ENCODE data around the gene HOXB8. TPM values are rescaled to one million over a fixed set of nuclear protein-coding genes. Genes with fewer than 3 reads are reported as not detected.

The HOXB8 gene
- total RNA-seq, 1 experiment from 2014 or later = 45.9 TPM

DNA sequence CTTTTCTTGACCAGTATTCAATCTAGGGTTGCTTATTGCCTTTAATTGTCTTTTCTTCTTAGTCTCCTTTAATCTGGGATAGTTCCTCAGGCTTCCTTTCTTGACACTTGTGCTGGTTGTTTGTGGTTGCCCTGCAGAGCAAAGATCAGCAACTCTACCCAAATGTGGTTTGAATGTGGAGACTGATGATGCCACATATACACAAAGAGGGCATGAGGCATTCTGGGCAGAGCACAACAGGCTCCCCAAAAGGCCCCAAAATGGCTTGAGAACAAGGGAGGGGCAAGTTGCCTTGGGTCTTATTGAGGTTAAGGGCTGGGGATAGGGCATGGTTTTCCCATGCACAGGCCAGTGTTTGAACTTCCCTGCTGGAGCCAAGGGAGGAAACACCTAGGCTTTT lies 40.8 kb upstream of the HOXB8 start:
- no TSS peak for BruUV-seq (replicated peaks)

GRCh38 chr17:48649741-48650140 lies 34.6 kb upstream of the HOXB8 start:
- H3K27me3 ChIP-seq (ENCODE audit: control insufficient read depth, insufficient read depth, low read length) = no peaks in the 10 kb centered on the region
- DNase-seq (ENCODE audit: low read depth, low spot score) = no peak
- CTCF ChIA-PET = interaction anchor here (0.6 to 1.2 kb wide), 3 partner anchors 13 to 49 kb away, joined by 3 to 4 read pairs (median 3); no protein-coding TSS in a partner anchor
- ATAC-seq = no peak
- peaks cover 9% of the 10 kb centered on the region; the same call in 1 of the 2 replicates for H3K36me3 ChIP-seq (ENCODE audit: control insufficient read depth, insufficient read depth, low read length)
- in situ Hi-C loops (cut with HindIII; ENCODE audit: low pct_unique_long_range_greater_than_20kb, low sequenced_read_pairs) (no loop called here), intact Hi-C loops (cut with micrococcal nuclease; ENCODE audit: unreplicated experiment) (no loop called here)
- H3K4me3 ChIP-seq (ENCODE audit: low read depth in 2 of 2, low read length in 2 of 2) = no peak overlapping the region
- H3K4me1 ChIP-seq (ENCODE audit: control insufficient read depth, insufficient read depth, low read length) = peaks cover 11% of the 10 kb centered on the region
- TF ChIP-seq, protein P1, sequence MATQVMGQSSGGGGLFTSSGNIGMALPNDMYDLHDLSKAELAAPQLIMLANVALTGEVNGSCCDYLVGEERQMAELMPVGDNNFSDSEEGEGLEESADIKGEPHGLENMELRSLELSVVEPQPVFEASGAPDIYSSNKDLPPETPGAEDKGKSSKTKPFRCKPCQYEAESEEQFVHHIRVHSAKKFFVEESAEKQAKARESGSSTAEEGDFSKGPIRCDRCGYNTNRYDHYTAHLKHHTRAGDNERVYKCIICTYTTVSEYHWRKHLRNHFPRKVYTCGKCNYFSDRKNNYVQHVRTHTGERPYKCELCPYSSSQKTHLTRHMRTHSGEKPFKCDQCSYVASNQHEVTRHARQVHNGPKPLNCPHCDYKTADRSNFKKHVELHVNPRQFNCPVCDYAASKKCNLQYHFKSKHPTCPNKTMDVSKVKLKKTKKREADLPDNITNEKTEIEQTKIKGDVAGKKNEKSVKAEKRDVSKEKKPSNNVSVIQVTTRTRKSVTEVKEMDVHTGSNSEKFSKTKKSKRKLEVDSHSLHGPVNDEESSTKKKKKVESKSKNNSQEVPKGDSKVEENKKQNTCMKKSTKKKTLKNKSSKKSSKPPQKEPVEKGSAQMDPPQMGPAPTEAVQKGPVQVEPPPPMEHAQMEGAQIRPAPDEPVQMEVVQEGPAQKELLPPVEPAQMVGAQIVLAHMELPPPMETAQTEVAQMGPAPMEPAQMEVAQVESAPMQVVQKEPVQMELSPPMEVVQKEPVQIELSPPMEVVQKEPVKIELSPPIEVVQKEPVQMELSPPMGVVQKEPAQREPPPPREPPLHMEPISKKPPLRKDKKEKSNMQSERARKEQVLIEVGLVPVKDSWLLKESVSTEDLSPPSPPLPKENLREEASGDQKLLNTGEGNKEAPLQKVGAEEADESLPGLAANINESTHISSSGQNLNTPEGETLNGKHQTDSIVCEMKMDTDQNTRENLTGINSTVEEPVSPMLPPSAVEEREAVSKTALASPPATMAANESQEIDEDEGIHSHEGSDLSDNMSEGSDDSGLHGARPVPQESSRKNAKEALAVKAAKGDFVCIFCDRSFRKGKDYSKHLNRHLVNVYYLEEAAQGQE (IDR thresholded peaks at IDR 0.05; ENCODE audit: insufficient read depth in 1 of 2, low read depth in 2 of 2, low read length in 1 of 2) = no peak
- TF ChIP-seq, protein P2, sequence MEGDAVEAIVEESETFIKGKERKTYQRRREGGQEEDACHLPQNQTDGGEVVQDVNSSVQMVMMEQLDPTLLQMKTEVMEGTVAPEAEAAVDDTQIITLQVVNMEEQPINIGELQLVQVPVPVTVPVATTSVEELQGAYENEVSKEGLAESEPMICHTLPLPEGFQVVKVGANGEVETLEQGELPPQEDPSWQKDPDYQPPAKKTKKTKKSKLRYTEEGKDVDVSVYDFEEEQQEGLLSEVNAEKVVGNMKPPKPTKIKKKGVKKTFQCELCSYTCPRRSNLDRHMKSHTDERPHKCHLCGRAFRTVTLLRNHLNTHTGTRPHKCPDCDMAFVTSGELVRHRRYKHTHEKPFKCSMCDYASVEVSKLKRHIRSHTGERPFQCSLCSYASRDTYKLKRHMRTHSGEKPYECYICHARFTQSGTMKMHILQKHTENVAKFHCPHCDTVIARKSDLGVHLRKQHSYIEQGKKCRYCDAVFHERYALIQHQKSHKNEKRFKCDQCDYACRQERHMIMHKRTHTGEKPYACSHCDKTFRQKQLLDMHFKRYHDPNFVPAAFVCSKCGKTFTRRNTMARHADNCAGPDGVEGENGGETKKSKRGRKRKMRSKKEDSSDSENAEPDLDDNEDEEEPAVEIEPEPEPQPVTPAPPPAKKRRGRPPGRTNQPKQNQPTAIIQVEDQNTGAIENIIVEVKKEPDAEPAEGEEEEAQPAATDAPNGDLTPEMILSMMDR (IDR thresholded peaks at IDR 0.05) = no peak
- TF ChIP-seq SIN3A (IDR thresholded peaks at IDR 0.05; ENCODE audit: borderline replicate concordance, insufficient read depth, low read depth, low read length) = no peak
- no peak for TF ChIP-seq TCF7L2 (IDR thresholded peaks at IDR 0.05; ENCODE audit: low read depth, low read length)
- no peak for TF ChIP-seq POLR2AphosphoS5 (IDR thresholded peaks at IDR 0.05; ENCODE audit: low read depth, low read length)
- POLR2A ChIA-PET = interaction anchor here (0.6 kb wide), 1 partner anchor 517 kb away, joined by 4 read pairs; no protein-coding TSS in a partner anchor
- TSS peak; percentile 85 for BruUV-seq (replicated peaks)
- H3K9me3 ChIP-seq (ENCODE audit: control insufficient read depth, insufficient read depth, low read depth, low read length) = no peaks in the 10 kb centered on the region
- H3K27ac ChIP-seq (ENCODE audit: low read length) = no peak overlapping the region; the same call in 1 of the 2 replicates

More for the DNA sequence above, 40.8 kb upstream of the HOXB8 start:
- ATAC-seq (no peak), DNase-seq (ENCODE audit: low read depth, low spot score) (no peak)
- intact Hi-C loops (cut with micrococcal nuclease; ENCODE audit: unreplicated experiment) (no loop called here), in situ Hi-C loops (cut with HindIII; ENCODE audit: low pct_unique_long_range_greater_than_20kb, low sequenced_read_pairs) (no loop called here)
- Histone ChIP-seq H3K36me3 (ENCODE audit: control insufficient read depth, insufficient read depth, low read length) (no peaks in the 10 kb centered on the region), H3K27me3 (ENCODE audit: control insufficient read depth, insufficient read depth, low read length) (no peaks in the 10 kb centered on the region), H3K4me1 (ENCODE audit: control insufficient read depth, insufficient read depth, low read length) (no peaks in the 10 kb centered on the region), H3K4me3 (ENCODE audit: low read depth in 2 of 2, low read length in 2 of 2) (no peak overlapping the region), H3K27ac (ENCODE audit: low read length) (no peak overlapping the region), H3K9me3 (ENCODE audit: control insufficient read depth, insufficient read depth, low read depth, low read length) (no peaks in the 10 kb centered on the region)
- CTCF ChIA-PET = no interaction called here
- POLR2A ChIA-PET = no interaction called here
- TF ChIP-seq, protein P1 (IDR thresholded peaks at IDR 0.05; ENCODE audit: insufficient read depth in 1 of 2, low read depth in 2 of 2, low read length in 1 of 2) = no peak
- TF ChIP-seq, protein P2 (IDR thresholded peaks at IDR 0.05) = no peak
- no peak for TF ChIP-seq TCF7L2 (IDR thresholded peaks at IDR 0.05; ENCODE audit: low read depth, low read length)
- no peak for TF ChIP-seq SIN3A (IDR thresholded peaks at IDR 0.05; ENCODE audit: borderline replicate concordance, insufficient read depth, low read depth, low read length)
- TF ChIP-seq POLR2AphosphoS5 (IDR thresholded peaks at IDR 0.05; ENCODE audit: low read depth, low read length) = no peak
